ENCODE results near the gene CAP2. TPM values are rescaled to one million over a fixed set of nuclear protein-coding genes. Genes with fewer than 3 reads are reported as not detected.

The CAP2 gene
- total and polyA plus RNA-seq, 8 donors: 0.61 to 78.8 (median 4.2) TPM

DNA sequence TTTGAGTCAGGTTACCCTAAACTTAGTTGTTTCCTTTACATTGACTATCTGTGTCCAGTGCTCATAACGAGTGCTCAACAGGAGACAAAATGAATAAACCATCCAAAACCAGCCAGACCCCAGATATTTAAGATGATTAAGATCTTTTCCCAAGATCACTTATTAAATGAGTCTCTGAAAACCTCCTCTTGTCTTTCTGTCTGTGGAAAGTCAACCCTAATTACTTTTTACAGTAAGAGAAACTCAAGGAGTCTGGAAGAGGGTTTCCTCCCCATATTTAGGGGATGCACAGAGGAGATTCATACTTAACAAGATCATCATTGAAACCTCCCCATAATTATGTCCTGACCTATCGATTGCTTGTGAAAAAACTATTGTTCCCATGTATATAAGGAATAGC, 84.0 kb downstream of the CAP2 start:
- WGBS, 5 donors: 79 to 96% (median 92%) methylated on average over 2 of the region's 2 CpGs
- intact Hi-C loops (cut with DNase I; ENCODE audit: low total_unique reads): no loop called here

DNA sequence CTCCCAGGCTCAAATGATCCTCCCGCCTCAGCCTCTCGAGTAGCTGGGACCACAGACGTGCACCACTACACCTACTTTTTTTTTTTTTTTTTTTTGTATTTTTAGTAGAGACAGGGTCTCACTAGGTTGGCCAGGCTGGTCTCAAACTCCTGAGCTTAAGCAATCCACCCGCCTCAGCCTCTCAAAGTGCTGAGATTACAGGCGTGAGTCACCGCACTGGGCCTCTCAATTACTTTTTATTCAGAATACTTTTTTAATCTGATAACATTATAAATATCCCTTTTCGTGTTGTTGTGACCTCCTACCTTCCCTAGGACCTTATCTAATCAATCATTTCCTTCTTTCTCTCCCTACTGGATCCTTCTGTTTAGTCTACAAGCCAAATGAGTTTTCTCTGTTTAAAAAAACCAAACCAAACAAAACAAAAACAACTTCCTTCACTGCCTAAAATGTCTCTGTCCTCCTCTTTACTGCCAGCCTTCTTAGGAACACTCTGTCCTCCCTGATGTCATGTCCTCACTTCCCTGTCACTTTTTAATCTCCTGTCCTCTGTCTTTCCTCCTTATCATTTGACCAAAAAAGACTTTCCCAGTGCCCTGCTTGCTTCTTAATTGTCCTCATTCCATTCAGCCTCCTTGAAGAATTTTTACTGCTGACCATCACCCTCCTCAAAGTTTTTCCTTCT, 85.0 kb downstream of the CAP2 start:
- intact Hi-C loops (cut with DNase I; ENCODE audit: low total_unique reads): no loop called here

More for the DNA sequence above, 84.0 kb downstream of the CAP2 start:
- Histone ChIP-seq H3K27me3 (no peaks in the 10 kb centered on the region), H3K27ac (peak overlapping the region in 1 of 5 donors; percentile 82), H3K4me1 (peaks cover 0 to 19% (median 6%) of the 10 kb centered on the region in 4 donors), H3K9me3 (no peaks in the 10 kb centered on the region), H3K36me3 (no peaks in the 10 kb centered on the region), H3K4me3 (no peak overlapping the region)
- no peak for DNase-seq
- TF ChIP-seq EP300 (IDR thresholded peaks at IDR 0.05) (no peak), POLR2AphosphoS5 (IDR thresholded peaks at IDR 0.05) (no peak), POLR2A (IDR thresholded peaks at IDR 0.05) (no peak), CTCF (IDR thresholded peaks at IDR 0.05) (no peak)

GRCh38 chr6:17478946-17479345, 85.6 kb downstream of the CAP2 start:
- DNase-seq: no peak
- Histone ChIP-seq H3K4me1 (peaks cover 0 to 7% (median 0%) of the 10 kb centered on the region in 4 donors), H3K27me3 (no peaks in the 10 kb centered on the region), H3K4me3 (no peak overlapping the region), H3K27ac (peak overlapping the region in 3 of 5 donors; percentile 0 to 60 (median 37)), H3K9me3 (no peaks in the 10 kb centered on the region), H3K36me3 (no peaks in the 10 kb centered on the region)
- intact Hi-C loops (cut with DNase I; ENCODE audit: low total_unique reads): no loop called here
- TF ChIP-seq EP300 (IDR thresholded peaks at IDR 0.05) (no peak), POLR2A (IDR thresholded peaks at IDR 0.05) (no peak), POLR2AphosphoS5 (IDR thresholded peaks at IDR 0.05) (no peak), CTCF (IDR thresholded peaks at IDR 0.05) (no peak)
- WGBS, 5 donors: 85 to 93% (median 90%) methylated on average over 7 of the region's 7 CpGs

More for the DNA sequence above, 85.0 kb downstream of the CAP2 start:
- Histone ChIP-seq H3K27me3 (no peaks in the 10 kb centered on the region), H3K4me3 (no peak overlapping the region), H3K27ac (peak overlapping the region in 3 of 5 donors; percentile 0 to 60 (median 37)), H3K9me3 (no peaks in the 10 kb centered on the region), H3K4me1 (peaks cover 0 to 9% (median 2%) of the 10 kb centered on the region in 4 donors), H3K36me3 (no peaks in the 10 kb centered on the region)
- TF ChIP-seq CTCF (IDR thresholded peaks at IDR 0.05) (no peak), POLR2AphosphoS5 (IDR thresholded peaks at IDR 0.05) (peak in 2 of 3 donors; percentile 10 to 37)
- WGBS, 5 donors: 67 to 77% (median 73%) methylated on average over 7 of the region's 7 CpGs
- DNase-seq: no peak

DNA sequence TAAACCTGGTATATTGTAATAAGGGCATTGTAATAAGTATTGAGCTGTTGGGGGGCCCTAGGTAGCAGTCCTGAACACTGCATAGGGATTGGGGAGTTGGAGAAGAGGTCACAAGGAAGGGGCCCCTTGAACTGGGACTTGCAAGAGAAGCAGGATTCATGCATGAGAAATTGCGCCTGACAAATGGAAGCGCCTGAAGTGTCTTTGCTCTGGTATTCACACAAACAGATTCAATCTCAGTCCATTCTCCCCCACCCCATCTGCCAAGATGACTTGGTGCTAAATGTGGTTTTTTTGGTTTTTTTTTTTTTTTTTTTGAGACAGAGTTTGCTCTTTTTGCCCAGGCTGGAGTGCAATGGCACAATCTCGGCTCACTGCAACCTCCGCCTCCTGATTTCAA, 87.1 kb downstream of the CAP2 start:
- no peak overlapping the region for H3K4me3 ChIP-seq
- H3K36me3 ChIP-seq: no peaks in the 10 kb centered on the region
- H3K27ac ChIP-seq: no peak overlapping the region
- no peaks in the 10 kb centered on the region for H3K9me3 ChIP-seq
- intact Hi-C loops (cut with DNase I; ENCODE audit: low total_unique reads): no loop called here
- no peaks in the 10 kb centered on the region for H3K27me3 ChIP-seq
- no peak for DNase-seq
- H3K4me1 ChIP-seq: peaks cover 0 to 7% (median 0%) of the 10 kb centered on the region in 4 donors
- 91 to 100% (median 99%) methylated on average over 4 of the region's 4 CpGs for WGBS, 5 donors
- TF ChIP-seq CTCF (IDR thresholded peaks at IDR 0.05) (no peak), POLR2AphosphoS5 (IDR thresholded peaks at IDR 0.05) (no peak)
